HFF-Myc (cell line): ENCODE measurements around the gene SPG7.

Source experiments
- DNase-seq: peaks from one replicate; pipeline ENCODE4 v3.0.0-alpha.2; 2011; ENCODE audit warnings: low read depth; ENCODE audit errors: extremely low read depth
- H3K4me3 ChIP-seq: replicated peaks from 2 replicates; pipeline ENCODE4 v1.5.1; 2011; ENCODE audit warnings: low read depth, mild to moderate bottlenecking, control low read depth, low read length
- TF ChIP-seq, protein P1 (sequence below): IDR thresholded peaks from 2 replicates; pipeline ENCODE4 v1.5.1; 2012; ENCODE audit warnings: mild to moderate bottlenecking, low read depth, low read length, control low read depth; ENCODE audit errors: missing control alignments

SPG7 gene

DNA sequence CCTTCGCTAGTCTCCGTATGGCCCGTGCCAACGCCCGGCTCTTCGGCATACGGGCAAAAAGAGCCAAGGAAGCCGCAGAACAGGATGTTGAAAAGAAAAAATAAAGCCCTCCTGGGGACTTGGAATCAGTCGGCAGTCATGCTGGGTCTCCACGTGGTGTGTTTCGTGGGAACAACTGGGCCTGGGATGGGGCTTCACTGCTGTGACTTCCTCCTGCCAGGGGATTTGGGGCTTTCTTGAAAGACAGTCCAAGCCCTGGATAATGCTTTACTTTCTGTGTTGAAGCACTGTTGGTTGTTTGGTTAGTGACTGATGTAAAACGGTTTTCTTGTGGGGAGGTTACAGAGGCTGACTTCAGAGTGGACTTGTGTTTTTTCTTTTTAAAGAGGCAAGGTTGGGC lies 54.7 kb downstream of the SPG7 start:
- H3K4me3 ChIP-seq = peak overlapping the region; percentile 98
- DNase-seq = no peak
- TF ChIP-seq, protein P1, sequence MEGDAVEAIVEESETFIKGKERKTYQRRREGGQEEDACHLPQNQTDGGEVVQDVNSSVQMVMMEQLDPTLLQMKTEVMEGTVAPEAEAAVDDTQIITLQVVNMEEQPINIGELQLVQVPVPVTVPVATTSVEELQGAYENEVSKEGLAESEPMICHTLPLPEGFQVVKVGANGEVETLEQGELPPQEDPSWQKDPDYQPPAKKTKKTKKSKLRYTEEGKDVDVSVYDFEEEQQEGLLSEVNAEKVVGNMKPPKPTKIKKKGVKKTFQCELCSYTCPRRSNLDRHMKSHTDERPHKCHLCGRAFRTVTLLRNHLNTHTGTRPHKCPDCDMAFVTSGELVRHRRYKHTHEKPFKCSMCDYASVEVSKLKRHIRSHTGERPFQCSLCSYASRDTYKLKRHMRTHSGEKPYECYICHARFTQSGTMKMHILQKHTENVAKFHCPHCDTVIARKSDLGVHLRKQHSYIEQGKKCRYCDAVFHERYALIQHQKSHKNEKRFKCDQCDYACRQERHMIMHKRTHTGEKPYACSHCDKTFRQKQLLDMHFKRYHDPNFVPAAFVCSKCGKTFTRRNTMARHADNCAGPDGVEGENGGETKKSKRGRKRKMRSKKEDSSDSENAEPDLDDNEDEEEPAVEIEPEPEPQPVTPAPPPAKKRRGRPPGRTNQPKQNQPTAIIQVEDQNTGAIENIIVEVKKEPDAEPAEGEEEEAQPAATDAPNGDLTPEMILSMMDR = no peak

DNA sequence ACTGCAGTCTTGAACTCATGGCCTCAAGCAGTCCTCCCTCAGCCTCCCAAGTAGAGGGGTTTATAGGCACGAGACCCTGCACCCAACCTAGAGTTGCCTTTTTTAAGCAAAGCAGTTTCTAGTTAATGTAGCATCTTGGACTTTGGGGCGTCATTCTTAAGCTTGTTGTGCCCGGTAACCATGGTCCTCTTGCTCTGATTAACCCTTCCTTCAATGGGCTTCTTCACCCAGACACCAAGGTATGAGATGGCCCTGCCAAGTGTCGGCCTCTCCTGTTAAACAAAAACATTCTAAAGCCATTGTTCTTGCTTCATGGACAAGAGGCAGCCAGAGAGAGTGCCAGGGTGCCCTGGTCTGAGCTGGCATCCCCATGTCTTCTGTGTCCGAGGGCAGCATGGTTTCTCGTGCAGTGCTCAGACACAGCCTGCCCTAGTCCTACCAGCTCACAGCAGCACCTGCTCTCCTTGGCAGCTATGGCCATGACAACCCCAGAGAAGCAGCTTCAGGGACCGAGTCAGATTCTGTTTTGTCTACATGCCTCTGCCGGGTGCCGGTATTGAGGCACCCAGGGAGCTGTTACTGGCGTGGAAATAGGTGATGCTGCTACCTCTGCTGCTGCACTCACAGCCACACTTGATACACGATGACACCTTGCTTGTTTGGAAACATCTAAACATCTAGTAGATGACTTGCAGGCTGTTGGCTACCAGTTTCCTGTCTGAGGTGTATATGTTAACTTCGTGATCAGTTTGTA lies 55.6 kb downstream of the SPG7 start:
- DNase-seq = no peak
- TF ChIP-seq, protein P1 = no peak
- peak overlapping the region; percentile 98 for H3K4me3 ChIP-seq

DNA sequence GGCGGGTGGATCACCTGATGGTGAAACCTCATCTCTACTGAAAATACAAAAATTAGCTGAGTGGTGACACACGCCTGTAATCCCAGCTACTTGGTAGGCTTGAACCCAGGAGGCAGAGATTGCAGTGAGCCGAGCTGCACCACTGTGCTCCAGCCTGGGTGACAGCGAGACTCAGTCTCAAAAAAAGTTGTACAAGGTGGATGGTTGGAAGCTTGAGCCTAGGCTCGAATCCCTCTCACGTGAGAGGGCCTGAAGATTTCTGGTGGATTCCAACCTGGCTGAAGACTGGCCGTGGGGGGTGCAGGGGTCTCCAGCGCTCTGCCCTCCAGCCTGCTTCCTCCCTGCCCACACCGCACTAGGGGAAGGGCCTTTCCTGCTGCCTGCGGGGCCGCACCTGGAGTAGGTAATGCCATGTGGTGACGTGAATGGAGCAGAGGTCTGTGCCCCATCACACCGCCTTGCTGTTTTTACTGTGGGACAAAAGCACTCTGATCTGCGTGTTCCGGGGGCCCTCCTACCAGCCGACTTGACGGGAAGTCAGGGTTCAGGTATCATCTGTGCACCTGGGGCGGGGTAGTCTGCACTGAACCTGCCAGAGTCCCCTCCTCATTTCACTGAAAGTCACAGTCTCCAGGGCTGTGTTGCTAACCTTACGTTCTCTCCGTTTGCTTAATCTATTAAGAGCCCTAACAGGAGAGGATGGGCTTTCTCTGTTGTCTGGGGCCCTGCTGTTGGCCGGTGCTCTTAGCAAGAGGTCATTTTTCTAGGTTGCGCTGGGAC lies 56.5 kb downstream of the SPG7 start:
- no peak for DNase-seq
- TF ChIP-seq, protein P1 = no peak
- H3K4me3 ChIP-seq = peak overlapping the region; percentile 98

DNA sequence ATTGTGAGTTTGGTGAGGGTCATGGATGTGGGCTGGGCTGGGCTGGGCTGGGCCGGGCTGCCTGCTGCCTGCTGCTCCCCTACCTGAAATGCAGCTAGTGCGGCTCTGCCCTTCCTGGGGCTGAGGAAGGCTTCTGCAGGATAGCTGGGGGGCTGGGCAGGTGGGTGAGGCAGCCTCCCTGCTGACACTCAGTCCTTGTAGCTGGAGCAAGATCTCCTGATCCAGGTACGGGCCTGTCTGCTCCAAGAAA lies 57.0 kb downstream of the SPG7 start:
- H3K4me3 ChIP-seq = no peak overlapping the region
- TF ChIP-seq, protein P1 = no peak
- DNase-seq = no peak

DNA sequence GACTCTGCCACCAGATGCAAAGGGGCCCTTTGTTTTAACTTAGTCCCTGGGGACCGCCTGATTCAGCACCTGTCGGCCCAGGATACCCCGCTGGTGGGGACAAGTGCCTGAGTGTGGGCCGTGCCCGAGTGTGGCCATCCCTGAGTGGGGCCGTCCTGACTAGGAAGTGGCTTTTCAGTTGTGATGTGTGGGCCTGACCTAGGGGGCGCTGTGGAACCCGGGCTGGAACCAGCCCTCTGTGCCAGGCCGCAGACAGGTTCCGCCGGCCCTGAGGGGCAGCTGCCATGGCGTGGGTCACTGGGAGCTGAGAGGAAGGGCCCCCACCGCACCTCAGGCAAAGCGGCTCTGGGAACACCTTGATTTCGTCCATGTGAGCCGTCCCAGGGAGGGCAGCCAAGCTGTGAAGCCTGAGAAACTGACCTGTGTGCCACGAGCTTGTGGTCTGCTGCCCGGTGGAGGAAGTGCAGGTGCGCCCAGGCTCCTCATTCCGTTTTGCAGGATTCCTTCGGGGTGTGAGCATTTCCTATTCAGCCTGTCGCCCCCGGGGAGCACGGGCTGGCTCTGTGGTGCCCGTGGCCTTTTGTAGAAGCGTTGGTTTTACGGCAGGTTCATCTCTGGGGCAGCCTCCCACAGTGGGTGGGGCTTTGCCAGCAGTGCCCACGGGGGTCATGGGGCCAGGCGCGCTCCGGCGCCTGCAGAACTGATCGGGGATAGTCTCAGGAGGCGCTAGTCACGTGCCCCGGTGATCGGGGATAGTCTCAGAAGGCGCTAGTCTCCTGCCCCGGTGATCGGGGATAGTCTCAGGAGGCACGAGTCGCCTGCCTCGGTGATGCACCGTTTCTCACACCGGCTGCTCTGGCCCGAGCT lies 57.5 kb downstream of the SPG7 start:
- TF ChIP-seq, protein P1 = peak; percentile 71
- DNase-seq = no peak
- H3K4me3 ChIP-seq = no peak overlapping the region

DNA sequence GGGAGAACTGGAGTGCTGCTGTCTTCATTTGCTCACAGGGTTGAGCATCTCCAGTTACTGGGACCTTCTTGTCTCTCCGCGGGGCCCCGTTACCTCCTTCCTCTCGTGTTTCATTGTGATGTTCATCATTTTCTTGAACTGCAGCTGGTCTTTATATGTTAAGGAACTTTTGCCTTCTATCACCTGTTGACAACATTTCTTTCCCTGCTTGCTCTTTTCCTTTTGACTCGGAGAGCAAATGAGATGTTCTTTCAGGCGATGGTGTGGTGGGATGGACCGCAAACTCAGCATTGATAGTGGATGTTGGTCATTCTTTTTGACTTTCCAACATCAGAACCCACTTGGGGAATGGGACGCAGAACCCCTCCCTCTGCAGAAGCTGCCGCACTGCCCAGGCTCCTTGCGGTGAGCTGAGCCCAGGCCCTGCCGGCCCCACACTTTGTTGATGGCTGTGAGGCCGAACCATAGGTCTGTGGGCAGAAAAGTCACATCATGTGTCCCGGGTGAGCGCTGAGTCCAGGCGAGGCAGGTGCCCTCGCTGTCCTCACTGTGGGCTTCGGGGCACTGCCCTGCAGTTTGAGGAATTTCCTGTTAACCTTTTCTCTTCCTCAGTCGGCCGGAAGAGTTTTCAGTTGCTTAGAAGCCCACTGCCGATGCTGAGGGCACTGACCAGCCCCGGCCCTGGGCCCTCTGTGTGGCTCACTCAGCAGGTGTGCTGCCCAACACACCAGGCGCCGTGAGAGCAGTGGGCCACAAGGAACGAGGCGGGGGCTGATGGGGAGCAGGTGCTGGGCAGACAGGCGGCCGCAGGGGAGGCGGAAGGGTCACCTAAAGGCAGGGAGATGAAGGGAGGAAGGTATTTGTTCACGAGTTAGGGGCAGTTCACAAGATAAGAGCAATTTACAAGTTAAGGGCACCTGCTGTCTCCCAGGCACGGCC lies 59.7 kb downstream of the SPG7 start:
- TF ChIP-seq, protein P1 = no peak
- no peak for DNase-seq
- no peak overlapping the region for H3K4me3 ChIP-seq
